Measurements from ENCODE around the gene KRT72. TPM values are rescaled to one million over a fixed set of nuclear protein-coding genes. Genes with fewer than 3 reads are reported as not detected.
A peak's percentile ranks its signal among the peaks of the same experiment; 100 is the strongest.

The KRT72 gene
- polyA plus RNA-seq, 3 donors from 2014 or later = 0.34 to 0.93 TPM; not detected in 1

- no peak for DNase-seq
- peaks cover 0 to 4% (median 0%) of the 10 kb centered on the region in 3 donors for H3K36me3 Mint-ChIP-seq
- peaks cover 10 to 19% of the 10 kb centered on the region in 2 donors for H3K4me1 Mint-ChIP-seq
- H3K9me3 Mint-ChIP-seq = no peaks in the 10 kb centered on the region
- peaks cover 2 to 5% (median 3%) of the 10 kb centered on the region in 3 donors for H3K27me3 Mint-ChIP-seq (ENCODE audit: low read depth in 3 of 3)
- H3K4me3 Mint-ChIP-seq = no peak overlapping the region
- peak overlapping the region in 1 of 6 donors; percentile 30 for H3K27ac Mint-ChIP-seq
Observed at GRCh38 chr12:52539083-52539820, 62.0 kb downstream of the KRT72 start.

- Mint-ChIP-seq H3K36me3 (no peaks in the 10 kb centered on the region), H3K4me1 (peaks cover 0 to 2% of the 10 kb centered on the region in 2 donors), H3K27me3 (ENCODE audit: low read depth in 3 of 3) (peaks cover 0 to 6% (median 5%) of the 10 kb centered on the region in 3 donors), H3K9me3 (no peaks in the 10 kb centered on the region), H3K27ac (no peak overlapping the region), H3K4me3 (no peak overlapping the region)
- no peak for DNase-seq
Observed at GRCh38 chr12:52537101-52537500, 64.2 kb downstream of the KRT72 start.

Other genes with a start within 250 kb of the KRT72 start
- gene KRT85, start 234.0 kb downstream of the KRT72 start, polyA plus RNA-seq = not detected
- not detected for gene KRT84, start 215.8 kb downstream of the KRT72 start, polyA plus RNA-seq
- gene KRT82, start 195.1 kb downstream of the KRT72 start, polyA plus RNA-seq = not detected
- not detected for gene KRT75, start 167.1 kb downstream of the KRT72 start, polyA plus RNA-seq
- gene KRT6B, start 149.3 kb downstream of the KRT72 start, polyA plus RNA-seq = under 1 TPM in 1 of 3 donors, not detected in 2; 0.82 TPM
- not detected for gene KRT6C, start 127.7 kb downstream of the KRT72 start, polyA plus RNA-seq
- not detected for gene KRT6A, start 108.2 kb downstream of the KRT72 start, polyA plus RNA-seq
- not detected for gene KRT5, start 81.1 kb downstream of the KRT72 start, polyA plus RNA-seq
- not detected for gene KRT71, start 48.3 kb downstream of the KRT72 start, polyA plus RNA-seq
- not detected for gene KRT74, start 27.6 kb downstream of the KRT72 start, polyA plus RNA-seq
- gene KRT73, start 17.1 kb upstream of the KRT72 start, polyA plus RNA-seq = 1 to 10 TPM in 1 of 3 donors, under 1 TPM in 1, not detected in 1; 0.82 to 3.3 TPM
- 1 to 10 TPM in 1 of 3 donors, under 1 TPM in 2; 0.51 to 1.3 (median 0.61) TPM for gene KRT2, start 50.7 kb upstream of the KRT72 start, polyA plus RNA-seq
- not detected for gene KRT1, start 78.9 kb upstream of the KRT72 start, polyA plus RNA-seq
- not detected for gene KRT77, start 102.1 kb upstream of the KRT72 start, polyA plus RNA-seq
- gene KRT76, start 175.9 kb upstream of the KRT72 start, polyA plus RNA-seq = not detected
- not detected for gene KRT3, start 194.7 kb upstream of the KRT72 start, polyA plus RNA-seq
- not detected for gene KRT4, start 212.7 kb upstream of the KRT72 start, polyA plus RNA-seq
- gene KRT79, start 232.8 kb upstream of the KRT72 start, polyA plus RNA-seq = not detected
- under 1 TPM in 1 of 3 donors, not detected in 2; 0.28 TPM for gene KRT78, start 247.5 kb upstream of the KRT72 start, polyA plus RNA-seq

Measured in immature natural killer cell (primary cell).